HFFc6 (cell line): ENCODE measurements around the gene CD164. TPM values are rescaled to one million over a fixed set of nuclear protein-coding genes. Genes with fewer than 3 reads are reported as not detected.
A peak's percentile ranks its signal among the peaks of the same experiment; 100 is the strongest.

ENCODE experiments used
- DNase-seq: peaks from one replicate; pipeline ENCODE4 v3.0.0-alpha.2; 2018
- H3K27ac Mint-ChIP-seq: 2 replicates; pipeline ENCODE4 v1.8.0; 2020; ENCODE audit warnings: mild to moderate bottlenecking, mixed read lengths
- H3K27me3 Mint-ChIP-seq: 2 replicates; pipeline ENCODE4 v1.8.0; 2021; ENCODE audit warnings: mild to moderate bottlenecking, moderate library complexity, mixed read lengths; ENCODE audit not compliant: insufficient read depth
- H3K36me3 Mint-ChIP-seq: 2 replicates; pipeline ENCODE4 v1.8.0; 2021; ENCODE audit warnings: low read depth, mixed read lengths
- H3K4me1 Mint-ChIP-seq: 2 replicates; pipeline ENCODE4 v1.8.0; 2020; ENCODE audit warnings: low read depth, mixed read lengths
- H3K4me3 Mint-ChIP-seq: 2 replicates; pipeline ENCODE4 v1.8.0; 2020; ENCODE audit warnings: mild to moderate bottlenecking, moderate library complexity, mixed read lengths
- H3K9me3 Mint-ChIP-seq: 2 replicates; pipeline ENCODE4 v1.8.0; 2020; ENCODE audit warnings: mild to moderate bottlenecking, mixed read lengths
- CTCF ChIP-seq: fragments of 200-600 bp; sonication (generic); IDR thresholded peaks from 2 replicates; pipeline ENCODE4 v1.5.0; 2021; ENCODE audit warnings: antibody characterized with exemption, mild to moderate bottlenecking
- total RNA-seq, 6 experiments: library from RNA; stranded (reverse); fragmentation: NEBNext Ultra II Directional; extraction: Animal tissue kit (Norgen Biotek cat#: 25700); gene quantifications; 2 replicates in 1 of 6; 3 replicates in 5 of 6; pipeline ENCODE4 v1.2.3, GENCODE V29; 2021

CD164 gene
- total RNA-seq, 6 experiments from 2014 or later = 243 to 260 (median 252) TPM

DNA sequence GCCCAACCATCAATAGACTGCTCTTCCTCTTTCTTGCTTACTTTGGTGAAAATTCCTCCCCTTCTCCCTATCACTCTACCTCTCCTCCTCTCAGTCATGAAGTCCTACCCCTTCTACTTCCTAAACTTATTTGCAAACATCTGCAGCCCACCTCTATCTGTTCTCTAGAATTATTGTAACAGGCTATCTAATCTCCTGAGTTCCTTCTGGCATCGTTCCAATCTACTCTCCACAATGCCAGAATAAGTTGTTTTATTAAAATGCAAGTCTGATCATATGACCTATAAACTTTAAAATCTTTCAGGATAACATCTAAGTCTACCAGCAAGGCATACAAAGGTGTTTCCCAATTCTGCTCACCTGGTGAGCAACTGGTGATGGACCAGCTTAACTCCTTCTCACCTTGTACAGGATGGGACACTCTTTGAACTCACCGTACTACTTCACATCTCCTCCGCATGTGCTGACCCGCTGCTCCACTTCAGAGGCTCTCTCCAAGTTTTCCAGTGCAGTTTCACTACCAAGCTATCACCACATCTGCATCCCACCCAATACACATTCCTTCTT is 7.9 kb downstream of the CD164 start:
- H3K4me3 Mint-ChIP-seq = no peak overlapping the region
- H3K36me3 Mint-ChIP-seq = peaks cover 54% of the 10 kb centered on the region
- no peak for DNase-seq
- H3K27me3 Mint-ChIP-seq = peaks cover 2% of the 10 kb centered on the region; the same call in 1 of the 2 replicates
- TF ChIP-seq CTCF = no peak
- no peaks in the 10 kb centered on the region for H3K9me3 Mint-ChIP-seq
- H3K27ac Mint-ChIP-seq = no peak overlapping the region; the same call in 1 of the 2 replicates
- peaks cover 41% of the 10 kb centered on the region for H3K4me1 Mint-ChIP-seq

GRCh38 chr6:109373762-109374161 is 8.5 kb downstream of the CD164 start:
- Mint-ChIP-seq H3K27ac (no peak overlapping the region; the same call in 1 of the 2 replicates), H3K4me1 (peaks cover 34% of the 10 kb centered on the region), H3K4me3 (no peak overlapping the region), H3K27me3 (peaks cover 2% of the 10 kb centered on the region; the same call in 1 of the 2 replicates), H3K9me3 (no peaks in the 10 kb centered on the region), H3K36me3 (peaks cover 48% of the 10 kb centered on the region)
- DNase-seq = no peak
- TF ChIP-seq CTCF = no peak

GRCh38 chr6:109373331-109373730 is 8.9 kb downstream of the CD164 start:
- H3K27me3 Mint-ChIP-seq = peaks cover 2% of the 10 kb centered on the region; the same call in 1 of the 2 replicates
- no peak for TF ChIP-seq CTCF
- H3K9me3 Mint-ChIP-seq = no peaks in the 10 kb centered on the region
- peak overlapping the region; percentile 30; the same call in 1 of the 2 replicates for H3K27ac Mint-ChIP-seq
- H3K4me3 Mint-ChIP-seq = no peak overlapping the region
- peaks cover 32% of the 10 kb centered on the region for H3K4me1 Mint-ChIP-seq
- DNase-seq = no peak
- H3K36me3 Mint-ChIP-seq = peaks cover 47% of the 10 kb centered on the region

DNA sequence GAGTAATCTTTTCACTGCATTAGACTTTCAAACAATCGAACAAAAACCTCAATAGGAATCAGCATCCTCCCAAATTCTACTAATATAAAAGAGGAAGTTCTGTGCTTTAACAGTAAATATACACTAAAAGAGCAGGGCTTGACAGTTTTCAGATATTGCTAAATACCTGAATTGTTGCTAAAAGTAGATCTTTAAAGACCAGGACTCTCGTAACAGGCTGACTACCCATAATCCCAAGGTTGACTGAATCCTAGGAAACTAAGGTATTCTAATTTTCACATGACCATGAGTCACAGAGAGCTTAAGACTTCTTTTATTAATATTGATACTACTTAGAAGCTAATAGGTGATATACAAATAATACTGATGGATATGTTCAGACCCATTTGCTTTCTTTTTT is 10.1 kb downstream of the CD164 start:
- no peak overlapping the region for H3K4me3 Mint-ChIP-seq
- peaks cover 32% of the 10 kb centered on the region for H3K4me1 Mint-ChIP-seq
- H3K9me3 Mint-ChIP-seq = no peaks in the 10 kb centered on the region
- no peak overlapping the region for H3K27ac Mint-ChIP-seq
- DNase-seq = no peak
- H3K27me3 Mint-ChIP-seq = peaks cover 2% of the 10 kb centered on the region; the same call in 1 of the 2 replicates
- peaks cover 50% of the 10 kb centered on the region for H3K36me3 Mint-ChIP-seq
- TF ChIP-seq CTCF = no peak

GRCh38 chr6:109370792-109371191 is 11.5 kb downstream of the CD164 start:
- Mint-ChIP-seq H3K4me3 (no peak overlapping the region), H3K9me3 (no peaks in the 10 kb centered on the region), H3K36me3 (peaks cover 45% of the 10 kb centered on the region), H3K27ac (no peak overlapping the region), H3K27me3 (peaks cover 2% of the 10 kb centered on the region; the same call in 1 of the 2 replicates), H3K4me1 (peaks cover 32% of the 10 kb centered on the region)
- no peak for TF ChIP-seq CTCF
- no peak for DNase-seq
